Measurements from ENCODE around the gene CPSF2.

DNA sequence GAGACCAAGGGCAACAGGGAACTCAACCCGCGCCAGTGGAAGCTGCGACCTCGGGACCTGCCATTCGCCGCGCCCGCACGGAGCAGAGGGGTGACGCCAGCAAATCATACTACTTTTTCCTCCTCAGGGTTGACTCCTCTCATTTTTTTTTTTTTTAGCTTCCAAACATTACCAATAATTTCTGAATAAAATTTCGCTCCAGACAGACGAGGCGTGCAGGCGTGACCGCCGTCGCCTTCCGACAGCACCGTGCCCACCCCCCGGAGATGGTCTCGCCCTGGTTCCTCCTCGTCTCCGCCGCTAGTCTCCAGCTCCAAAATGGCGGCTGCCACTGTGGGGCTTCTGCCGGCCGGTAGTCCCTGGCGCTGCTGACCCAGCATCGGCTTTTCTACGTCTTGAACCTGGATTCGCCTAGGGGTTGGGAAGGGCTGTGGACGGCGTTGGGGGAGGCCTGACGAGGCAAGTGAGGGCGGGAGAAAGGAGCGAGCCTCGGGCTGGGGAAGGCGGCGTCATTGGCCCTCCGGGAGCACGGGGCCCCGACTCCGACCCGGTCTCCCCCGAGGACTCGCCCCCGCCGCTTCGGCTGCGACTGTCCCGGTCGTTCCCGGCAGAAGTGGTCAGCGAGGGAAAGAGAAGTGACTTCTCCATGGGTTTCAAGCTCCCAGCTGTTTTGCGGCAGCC is at the start of gene CPSF2, which contains the start of gene NDUFB1:
- TF ChIP-seq ZBTB7A (IDR thresholded peaks at IDR 0.05; ENCODE audit: low read depth): no peak; the same call in 1 of the 2 replicates
- TF ChIP-seq FOXM1 (IDR thresholded peaks at IDR 0.05; ENCODE audit: borderline replicate concordance, low read depth): no peak
